HEK293T (cell line): ENCODE measurements around the gene CEP76.
"Not testable (repeated sequence)": the region's sequence is repeated elsewhere in the genome, so short reads cannot be mapped to it uniquely, and the experiment has no call there.

Experiments used
- BHLHE40 ChIP-seq: fragments of 450-650 bp; IDR thresholded peaks from 2 replicates; pipeline ENCODE4 v1.6.1; 2016; ENCODE audit warnings: mild to moderate bottlenecking, moderate library complexity, borderline replicate concordance
- CTBP1 ChIP-seq: fragments of 450-650 bp; IDR thresholded peaks from 2 replicates; pipeline ENCODE4 v1.6.1; 2016; ENCODE audit warnings: borderline replicate concordance
- ELF4 ChIP-seq: fragments of 450-650 bp; IDR thresholded peaks from 2 replicates; pipeline ENCODE4 v1.6.1; 2017; ENCODE audit warnings: antibody characterized with exemption
- FOXA1 ChIP-seq: fragments of 450-650 bp; IDR thresholded peaks from 2 replicates; pipeline ENCODE4 v1.6.1; 2016; ENCODE audit warnings: mild to moderate bottlenecking
- NFRKB ChIP-seq: fragments of 450-650 bp; IDR thresholded peaks from 2 replicates; pipeline ENCODE4 v1.6.1; 2016; ENCODE audit warnings: mild to moderate bottlenecking, moderate library complexity
- ZNF384 ChIP-seq: fragments of 450-650 bp; IDR thresholded peaks from 2 replicates; pipeline ENCODE4 v1.6.1; 2016
- TF ChIP-seq, protein P1 (sequence below): fragments of 450-650 bp; IDR thresholded peaks from 2 replicates; pipeline ENCODE4 v1.6.1; 2016

DNA sequence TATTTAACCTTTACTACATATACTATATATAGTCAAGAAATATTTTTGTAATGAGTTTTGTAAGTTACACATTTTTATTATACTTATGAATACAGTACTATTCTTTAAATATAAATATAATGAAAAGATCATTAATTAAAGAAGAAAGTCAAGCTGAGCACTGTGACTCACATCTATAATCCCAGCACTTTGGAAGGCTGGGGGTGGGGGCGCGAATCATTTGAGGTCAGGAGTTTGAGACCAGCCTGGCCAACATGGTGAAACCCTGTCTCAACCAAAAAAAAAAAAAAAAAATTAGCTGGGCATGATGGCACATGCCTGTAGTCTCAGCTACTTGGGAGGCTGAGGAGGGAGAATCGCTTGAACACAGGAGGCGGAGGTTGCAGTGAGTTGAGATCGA, 58.8 kb downstream of the CEP76 start:
- not testable (repeated sequence) for TF ChIP-seq BHLHE40, FOXA1, CTBP1, ELF4, NFRKB, ZNF384
- TF ChIP-seq, protein P1, sequence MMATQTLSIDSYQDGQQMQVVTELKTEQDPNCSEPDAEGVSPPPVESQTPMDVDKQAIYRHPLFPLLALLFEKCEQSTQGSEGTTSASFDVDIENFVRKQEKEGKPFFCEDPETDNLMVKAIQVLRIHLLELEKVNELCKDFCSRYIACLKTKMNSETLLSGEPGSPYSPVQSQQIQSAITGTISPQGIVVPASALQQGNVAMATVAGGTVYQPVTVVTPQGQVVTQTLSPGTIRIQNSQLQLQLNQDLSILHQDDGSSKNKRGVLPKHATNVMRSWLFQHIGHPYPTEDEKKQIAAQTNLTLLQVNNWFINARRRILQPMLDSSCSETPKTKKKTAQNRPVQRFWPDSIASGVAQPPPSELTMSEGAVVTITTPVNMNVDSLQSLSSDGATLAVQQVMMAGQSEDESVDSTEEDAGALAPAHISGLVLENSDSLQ: not testable (repeated sequence)
